GM11168 (cell line): ENCODE measurements around the gene TNRC6C.

ENCODE experiments used
- in situ Hi-C: fragments of 300-500 bp; cut with MboI; formaldehyde crosslinking; loops from one replicate; pipeline ENCODE4 v1.12.0; 2022; ENCODE audit warnings: low sequenced_read_pairs; ENCODE audit not compliant: unreplicated experiment

Gene TNRC6C

GRCh38 chr17:78144147-78144719, 185.7 kb downstream of the TNRC6C start:
- in situ Hi-C loops: no loop called here

DNA sequence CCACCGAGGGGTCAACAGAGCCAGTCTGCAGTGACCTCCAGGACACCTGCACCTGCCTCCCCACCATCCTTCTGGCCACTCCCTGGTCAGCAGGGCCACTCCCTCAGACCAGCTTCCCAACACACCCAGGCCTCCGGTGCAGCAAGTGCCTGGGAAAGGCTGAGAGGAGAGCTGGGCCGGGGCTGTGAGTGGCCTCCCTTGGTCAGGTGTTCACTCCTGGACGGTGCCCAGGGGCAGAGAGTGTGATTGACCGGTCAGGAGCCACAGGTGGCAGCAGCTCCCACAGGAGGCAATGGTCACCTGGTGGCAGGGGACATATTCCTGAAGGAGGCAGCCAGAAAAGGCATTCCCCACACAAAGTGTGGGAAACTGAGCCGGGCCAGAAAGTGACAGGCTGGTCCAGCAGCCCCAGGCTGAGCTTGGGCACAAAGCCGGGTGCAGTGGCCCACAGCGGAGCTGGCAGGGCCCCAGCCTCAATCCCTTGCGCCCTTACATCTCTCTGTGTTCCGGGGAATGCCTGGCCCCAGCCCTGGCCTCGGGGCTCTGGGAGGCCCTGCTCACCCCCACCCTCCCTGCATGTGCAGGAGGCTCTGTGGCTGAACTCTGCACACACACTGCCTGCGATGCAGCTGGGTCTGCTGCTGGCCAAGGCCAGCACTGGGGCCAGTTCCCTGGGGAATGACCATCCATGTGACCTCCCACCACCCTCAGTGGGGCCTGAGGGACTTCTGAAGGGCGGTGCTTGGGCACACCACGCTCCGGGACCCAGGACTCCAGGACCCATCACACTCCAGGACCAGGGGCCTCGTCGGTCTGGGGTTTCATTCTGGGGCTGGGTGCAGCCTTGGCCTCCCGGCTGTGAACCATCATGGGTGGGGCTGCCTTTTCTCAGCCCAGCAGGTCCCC, 186.5 kb downstream of the TNRC6C start:
- in situ Hi-C loops: no loop called here

- in situ Hi-C loops: no loop called here
Measured at GRCh38 chr17:78146471-78146869, 188.0 kb downstream of the TNRC6C start.

- in situ Hi-C loops: no loop called here
Measured at GRCh38 chr17:78146881-78147280, 188.4 kb downstream of the TNRC6C start.

DNA sequence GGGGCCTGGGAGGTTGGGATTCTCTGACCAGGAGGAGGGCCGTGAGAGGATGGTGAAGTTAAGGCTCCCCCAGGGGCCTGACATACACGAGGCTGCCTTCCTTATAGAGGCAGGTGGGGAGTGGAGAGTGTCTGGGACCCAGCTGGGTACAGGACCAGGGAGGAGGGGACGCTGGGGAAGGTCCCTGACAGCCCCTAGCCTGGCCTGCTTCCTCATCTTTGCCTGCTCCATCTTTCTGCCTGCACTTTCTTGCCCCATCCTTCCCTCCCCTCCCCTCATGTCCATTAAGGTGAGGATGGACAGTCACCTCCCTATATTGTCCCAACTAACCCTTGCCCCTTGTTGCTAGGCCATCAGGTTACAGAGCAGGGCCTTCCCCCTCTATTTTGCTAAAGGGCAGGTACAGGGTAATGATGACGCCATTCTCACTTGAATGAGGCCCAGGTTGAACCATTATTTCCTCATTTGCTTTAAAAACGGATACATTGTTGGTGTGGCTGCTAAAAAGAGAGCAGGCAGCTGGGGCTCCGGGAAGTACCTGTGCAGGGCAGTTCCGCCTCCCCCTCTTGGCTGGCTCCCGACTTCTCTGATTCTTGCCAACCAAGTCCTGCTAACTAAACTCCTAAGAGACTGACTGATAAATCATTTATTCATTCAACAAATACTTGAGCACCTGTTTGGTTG, 189.0 kb downstream of the TNRC6C start:
- in situ Hi-C loops: no loop called here

DNA sequence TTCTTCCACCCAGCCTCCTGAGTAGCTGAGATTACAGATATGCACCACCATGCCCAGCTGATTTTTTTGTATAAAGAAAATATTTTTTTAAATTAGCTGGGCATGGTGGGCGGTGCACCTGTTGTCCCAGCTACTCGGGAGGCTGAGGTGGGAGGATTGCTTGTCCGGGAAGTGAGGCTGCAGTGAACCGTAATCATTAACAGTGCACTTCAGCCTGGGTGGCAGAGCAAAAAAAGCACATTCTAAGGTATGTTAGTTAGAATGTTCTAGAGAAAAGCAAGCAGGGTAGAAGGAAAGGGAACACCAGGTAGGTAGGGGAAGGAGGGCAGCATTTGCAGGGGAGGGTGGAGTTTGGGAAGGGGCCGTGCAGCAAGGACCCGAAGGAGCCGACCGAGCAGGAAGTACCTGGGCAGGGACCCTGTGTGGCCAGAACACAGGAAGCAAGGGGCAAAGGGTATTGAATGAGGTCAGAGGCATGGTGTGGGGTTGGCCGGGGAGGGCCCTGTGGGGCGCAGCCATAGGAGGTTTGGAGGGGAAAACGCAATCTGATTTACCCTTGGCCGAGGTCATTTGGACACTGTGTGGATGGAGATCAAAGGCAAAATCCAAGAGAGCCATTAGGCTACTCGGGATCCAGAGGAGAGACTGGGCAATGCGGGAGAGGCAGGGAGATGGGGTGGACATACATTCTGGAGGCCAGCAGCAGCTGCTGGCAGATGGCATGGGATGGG, 189.9 kb downstream of the TNRC6C start:
- in situ Hi-C loops: no loop called here

- in situ Hi-C loops: no loop called here
Measured at GRCh38 chr17:78151514-78152008, 193.1 kb downstream of the TNRC6C start.

- in situ Hi-C loops: no loop called here
Measured at GRCh38 chr17:78154903-78155811, 196.7 kb downstream of the TNRC6C start.
